IPS-20b (cell line): Measurements from ENCODE around the gene P2RX3.
A peak's percentile ranks its signal among the peaks of the same experiment; 100 is the strongest.

Experiments
- H3K27ac ChIP-seq: one replicate; pipeline ENCODE4 v1.5.1; 2013; ENCODE audit warnings: low read length
- H3K27me3 ChIP-seq: 2 replicates; pipeline ENCODE4 v1.6.1; 2013; ENCODE audit warnings: mild to moderate bottlenecking, low read length, inconsistent platforms; ENCODE audit not compliant: insufficient read depth
- H3K36me3 ChIP-seq: 2 replicates; pipeline ENCODE4 v1.6.1; 2013; ENCODE audit warnings: low read depth, mild to moderate bottlenecking, inconsistent platforms, low read length, moderate library complexity; ENCODE audit not compliant: insufficient read depth
- H3K4me1 ChIP-seq: 2 replicates; pipeline ENCODE4 v1.6.1; 2013; ENCODE audit warnings: mild to moderate bottlenecking, control low read depth, inconsistent platforms, low read length, moderate library complexity; ENCODE audit not compliant: insufficient read depth
- H3K4me3 ChIP-seq: 2 replicates; pipeline ENCODE4 v1.5.1; 2013; ENCODE audit warnings: mild to moderate bottlenecking, low read length, inconsistent platforms
- H3K9ac ChIP-seq: 2 replicates; pipeline ENCODE4 v1.6.1; 2013; ENCODE audit warnings: low read depth, mild to moderate bottlenecking, inconsistent platforms, low read length, moderate library complexity
- H3K9me3 ChIP-seq: 2 replicates; pipeline ENCODE4 v1.6.1; 2013; ENCODE audit warnings: mild to moderate bottlenecking, low read depth, low read length, inconsistent platforms; ENCODE audit not compliant: insufficient read depth

Gene P2RX3

DNA sequence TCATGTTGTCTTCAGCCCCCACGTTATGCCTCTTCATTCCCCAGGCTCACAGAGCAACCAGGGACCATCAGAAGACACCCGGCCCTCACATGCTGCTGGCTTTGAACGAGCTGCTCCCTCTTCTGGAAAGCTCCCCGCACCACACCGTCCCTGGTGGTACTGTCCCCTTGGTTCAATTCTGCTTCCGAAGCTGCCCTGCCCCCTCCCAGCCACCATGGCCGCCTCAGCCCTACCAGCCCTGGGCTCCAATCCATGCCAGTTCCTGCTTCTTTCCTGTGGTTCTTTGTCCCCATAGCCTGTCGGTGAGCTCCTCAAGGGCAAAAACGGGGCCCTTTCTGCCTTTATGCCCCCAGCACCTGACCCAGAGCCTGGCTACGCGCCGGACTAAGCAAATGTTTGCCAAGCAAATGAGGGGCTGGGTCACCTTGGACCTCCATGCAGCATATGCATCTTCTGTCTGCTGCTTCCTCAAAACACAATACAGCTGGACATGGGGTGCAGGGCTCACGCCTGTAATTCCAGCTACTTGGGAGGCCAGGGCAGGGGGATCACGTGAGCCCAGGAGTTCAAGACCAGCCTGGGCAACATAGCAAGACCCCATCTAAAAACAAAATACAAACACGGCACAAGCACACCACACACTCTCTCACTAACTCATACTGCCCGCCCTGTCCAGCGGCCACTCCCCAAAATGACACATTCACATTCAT, 34.7 kb upstream of the P2RX3 start:
- Histone ChIP-seq H3K27ac (no peak overlapping the region), H3K4me1 (no peaks in the 10 kb centered on the region), H3K9me3 (peaks cover 5% of the 10 kb centered on the region), H3K36me3 (peaks cover 78% of the 10 kb centered on the region), H3K4me3 (no peak overlapping the region), H3K9ac (no peak overlapping the region), H3K27me3 (no peaks in the 10 kb centered on the region)

DNA sequence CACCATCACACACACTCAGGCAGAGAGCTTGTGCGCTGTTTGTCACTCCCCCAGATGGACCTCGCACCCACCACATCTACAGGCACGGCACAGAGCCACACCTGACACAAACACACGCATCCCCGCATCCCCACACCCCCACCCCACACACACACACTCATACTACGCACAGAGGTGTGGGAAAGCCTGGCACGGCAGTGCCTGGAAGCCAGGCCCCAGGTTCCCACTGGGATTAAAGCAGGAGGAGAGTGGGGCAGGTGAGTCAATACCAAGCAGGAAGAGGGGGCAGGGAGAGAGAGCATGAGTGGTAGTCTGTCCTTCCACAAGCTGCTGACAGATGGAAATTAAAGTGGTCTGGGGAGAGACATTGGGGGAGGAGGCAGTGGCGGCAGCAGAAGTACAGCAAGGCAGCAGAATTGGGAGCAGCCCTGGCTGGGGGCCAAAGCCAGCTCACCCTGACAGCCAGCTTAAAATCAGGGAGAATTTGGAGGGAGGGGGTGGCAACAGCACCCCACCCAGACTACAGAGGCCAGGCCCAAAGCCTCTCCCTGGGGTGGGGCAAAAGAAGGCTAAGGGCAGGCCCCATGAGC, 34.1 kb upstream of the P2RX3 start:
- H3K9ac ChIP-seq: no peak overlapping the region
- peaks cover 78% of the 10 kb centered on the region for H3K36me3 ChIP-seq

GRCh38 chr11:57305523-57305922, 32.6 kb upstream of the P2RX3 start:
- peaks cover 5% of the 10 kb centered on the region; the same call in 1 of the 2 replicates for H3K9me3 ChIP-seq
- H3K27me3 ChIP-seq: no peaks in the 10 kb centered on the region
- no peak overlapping the region for H3K4me3 ChIP-seq
- H3K27ac ChIP-seq: no peak overlapping the region
- no peak overlapping the region for H3K9ac ChIP-seq
- H3K4me1 ChIP-seq: peaks cover under 1% of the 10 kb centered on the region; the same call in 1 of the 2 replicates
- H3K36me3 ChIP-seq: peaks cover 78% of the 10 kb centered on the region

More for the DNA sequence above, 34.1 kb upstream of the P2RX3 start:
- H3K9me3 ChIP-seq: peaks cover 5% of the 10 kb centered on the region
- no peaks in the 10 kb centered on the region for H3K27me3 ChIP-seq
- no peak overlapping the region for H3K27ac ChIP-seq
- no peaks in the 10 kb centered on the region for H3K4me1 ChIP-seq
- no peak overlapping the region for H3K4me3 ChIP-seq

DNA sequence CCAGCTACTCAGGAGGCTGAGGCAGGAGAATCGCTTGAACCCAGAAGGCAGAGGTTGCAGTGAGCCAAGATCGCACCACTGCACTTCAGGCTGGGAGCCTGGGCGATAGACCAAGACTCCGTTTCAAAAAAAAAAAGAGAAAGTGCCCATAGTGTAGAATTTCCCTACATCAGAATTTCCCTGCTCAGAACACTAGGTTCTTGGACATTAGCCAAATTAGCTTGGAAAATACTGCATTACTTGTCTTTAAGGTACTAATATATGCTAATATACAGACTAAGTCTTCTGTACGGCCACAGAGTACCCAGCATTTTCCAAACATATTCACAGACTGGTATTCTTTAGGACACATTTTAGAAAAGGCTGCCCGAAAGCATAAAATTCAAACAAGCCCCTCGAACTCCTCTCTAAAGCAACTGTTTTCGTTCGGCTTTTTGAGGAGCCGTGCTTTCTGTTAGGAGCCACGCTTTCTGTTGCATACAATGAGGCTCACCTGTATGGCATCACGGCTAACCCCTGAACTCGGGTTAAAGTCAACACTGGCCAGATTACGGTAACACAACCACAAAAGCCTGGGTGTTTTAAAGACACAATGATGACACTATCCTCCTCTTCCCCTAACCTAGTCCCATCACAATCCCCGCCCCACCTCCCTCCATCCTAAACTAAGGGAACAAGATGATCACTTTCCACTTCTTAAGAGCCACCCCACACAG, 31.8 kb upstream of the P2RX3 start:
- H3K27ac ChIP-seq: no peak overlapping the region
- peaks cover 75% of the 10 kb centered on the region for H3K36me3 ChIP-seq
- H3K9ac ChIP-seq: no peak overlapping the region

GRCh38 chr11:57306940-57307565, 31.1 kb upstream of the P2RX3 start:
- Histone ChIP-seq H3K27me3 (no peaks in the 10 kb centered on the region), H3K36me3 (peaks cover 71% of the 10 kb centered on the region), H3K9ac (no peak overlapping the region), H3K4me1 (peaks cover 7% of the 10 kb centered on the region; the same call in 1 of the 2 replicates), H3K27ac (no peak overlapping the region), H3K9me3 (no peaks in the 10 kb centered on the region), H3K4me3 (no peak overlapping the region)

More for the DNA sequence above, 31.8 kb upstream of the P2RX3 start:
- H3K4me3 ChIP-seq: no peak overlapping the region
- no peaks in the 10 kb centered on the region for H3K27me3 ChIP-seq
- no peaks in the 10 kb centered on the region for H3K9me3 ChIP-seq
- peaks cover 7% of the 10 kb centered on the region; the same call in 1 of the 2 replicates for H3K4me1 ChIP-seq

- Histone ChIP-seq H3K36me3 (peaks cover 71% of the 10 kb centered on the region), H3K27me3 (no peaks in the 10 kb centered on the region), H3K4me3 (no peak overlapping the region), H3K27ac (no peak overlapping the region), H3K9me3 (no peaks in the 10 kb centered on the region), H3K4me1 (peaks cover 7% of the 10 kb centered on the region; the same call in 1 of the 2 replicates), H3K9ac (no peak overlapping the region)
These were observed 30.4 kb upstream of the P2RX3 start for GRCh38 chr11:57307666-57308270.

DNA sequence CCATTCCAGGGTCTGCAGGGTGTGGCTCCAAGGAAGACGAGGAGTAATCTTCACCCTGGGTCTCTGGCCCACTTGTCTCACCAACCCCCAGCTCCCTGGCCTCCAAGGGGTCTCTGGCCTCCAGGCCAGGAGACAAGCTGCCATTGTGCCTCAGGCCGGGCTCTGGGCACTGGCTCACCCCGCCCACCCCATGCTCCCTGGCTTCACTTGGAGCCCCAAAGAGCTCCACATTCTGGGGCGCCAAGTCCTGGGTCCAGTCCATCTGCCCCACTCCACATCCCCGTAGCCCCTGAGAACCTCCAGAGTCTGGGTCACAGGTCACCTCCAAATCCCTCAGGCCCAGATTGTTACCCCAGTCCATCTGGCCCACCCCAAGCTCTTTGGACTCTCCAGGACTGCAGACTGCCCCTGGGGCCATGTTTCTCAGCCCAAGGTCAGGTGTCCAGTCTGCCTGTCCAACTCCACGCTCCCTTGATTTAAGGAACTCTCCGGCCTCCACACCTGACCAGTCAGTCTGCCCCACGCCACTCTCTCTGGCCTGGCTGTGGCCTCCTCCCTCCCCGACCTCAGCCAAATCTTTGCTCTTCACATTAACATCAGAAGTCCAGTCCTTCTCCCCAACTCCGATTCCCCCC, 29.6 kb upstream of the P2RX3 start:
- no peak overlapping the region for H3K27ac ChIP-seq
- H3K4me3 ChIP-seq: no peak overlapping the region
- H3K36me3 ChIP-seq: peaks cover 71% of the 10 kb centered on the region
- no peak overlapping the region for H3K9ac ChIP-seq
- no peaks in the 10 kb centered on the region for H3K27me3 ChIP-seq
- peaks cover 7% of the 10 kb centered on the region; the same call in 1 of the 2 replicates for H3K4me1 ChIP-seq
- no peaks in the 10 kb centered on the region for H3K9me3 ChIP-seq

DNA sequence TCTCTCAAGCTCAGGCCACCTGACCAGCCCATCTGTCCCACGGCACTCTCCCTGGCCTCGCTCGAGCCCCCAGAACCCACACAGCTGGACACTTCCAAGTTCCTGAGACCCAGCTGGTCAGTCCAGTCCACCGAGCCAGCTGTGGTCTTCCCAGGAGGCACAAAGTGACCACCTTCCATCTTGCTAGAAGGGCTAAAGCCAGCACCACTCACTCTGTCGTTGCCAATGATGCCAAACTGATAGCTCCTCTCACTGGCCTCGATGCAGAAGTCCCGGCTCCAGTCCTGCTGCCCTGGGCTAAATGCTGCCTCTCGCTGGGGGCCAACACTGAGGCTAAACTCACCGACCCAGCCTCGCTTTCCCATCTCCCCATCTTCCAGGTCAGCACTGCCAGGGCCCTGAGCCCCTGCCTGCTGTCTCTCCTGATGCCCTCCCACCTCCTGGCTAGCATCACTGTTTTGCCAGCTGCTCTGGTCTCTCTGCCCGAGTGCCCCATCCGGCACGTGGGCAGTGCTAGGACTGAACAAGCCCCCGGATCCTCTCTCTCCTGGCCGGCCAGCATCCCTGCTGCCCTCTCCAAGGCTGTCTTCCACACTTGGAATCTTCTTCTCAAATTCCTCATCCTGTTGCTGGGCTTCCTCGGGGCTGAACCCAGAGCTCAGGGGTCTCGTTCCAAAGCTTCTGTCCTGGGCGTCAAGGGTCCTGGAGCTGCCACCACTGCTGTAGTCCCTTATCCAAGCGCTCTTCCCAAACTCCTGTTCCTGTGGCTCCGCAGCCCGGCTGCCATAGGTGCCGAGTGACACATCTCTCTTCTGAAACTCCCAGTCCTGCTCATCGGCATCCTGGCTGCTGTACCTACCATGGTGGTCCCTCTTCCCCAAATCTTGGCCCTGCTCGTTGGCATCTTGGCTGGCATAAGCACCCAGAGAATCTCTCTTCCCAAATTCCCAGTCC, 28.8 kb upstream of the P2RX3 start:
- Histone ChIP-seq H3K4me1 (peaks cover 10% of the 10 kb centered on the region; the same call in 1 of the 2 replicates), H3K4me3 (no peak overlapping the region), H3K27me3 (no peaks in the 10 kb centered on the region), H3K27ac (no peak overlapping the region), H3K9me3 (no peaks in the 10 kb centered on the region), H3K36me3 (peaks cover 77% of the 10 kb centered on the region), H3K9ac (no peak overlapping the region)

DNA sequence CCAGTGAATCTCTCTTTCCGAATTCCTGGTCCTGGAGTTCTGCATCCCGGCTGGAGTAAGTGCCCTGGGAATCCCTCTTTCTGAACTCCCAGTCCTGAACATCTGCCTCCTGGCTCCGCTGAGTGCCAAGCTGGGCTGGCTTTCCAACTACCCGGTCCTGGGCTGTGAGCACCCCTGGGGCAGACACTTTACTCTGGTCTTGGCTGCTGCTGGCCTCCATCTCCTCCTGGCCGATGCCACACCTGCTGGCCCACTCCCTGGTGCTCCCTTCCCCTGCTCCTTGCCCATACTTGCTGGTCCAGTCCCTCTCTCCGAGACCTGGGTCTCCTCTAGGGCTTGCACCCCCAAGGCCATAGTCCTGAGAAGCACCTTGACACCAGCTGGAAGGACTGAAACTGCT, 28.1 kb upstream of the P2RX3 start:
- peaks cover 84% of the 10 kb centered on the region for H3K36me3 ChIP-seq
- no peak overlapping the region for H3K9ac ChIP-seq
- peaks cover 13% of the 10 kb centered on the region; the same call in 1 of the 2 replicates for H3K4me1 ChIP-seq
- no peak overlapping the region for H3K4me3 ChIP-seq
- no peaks in the 10 kb centered on the region for H3K9me3 ChIP-seq
- no peak overlapping the region for H3K27ac ChIP-seq
- no peaks in the 10 kb centered on the region for H3K27me3 ChIP-seq

DNA sequence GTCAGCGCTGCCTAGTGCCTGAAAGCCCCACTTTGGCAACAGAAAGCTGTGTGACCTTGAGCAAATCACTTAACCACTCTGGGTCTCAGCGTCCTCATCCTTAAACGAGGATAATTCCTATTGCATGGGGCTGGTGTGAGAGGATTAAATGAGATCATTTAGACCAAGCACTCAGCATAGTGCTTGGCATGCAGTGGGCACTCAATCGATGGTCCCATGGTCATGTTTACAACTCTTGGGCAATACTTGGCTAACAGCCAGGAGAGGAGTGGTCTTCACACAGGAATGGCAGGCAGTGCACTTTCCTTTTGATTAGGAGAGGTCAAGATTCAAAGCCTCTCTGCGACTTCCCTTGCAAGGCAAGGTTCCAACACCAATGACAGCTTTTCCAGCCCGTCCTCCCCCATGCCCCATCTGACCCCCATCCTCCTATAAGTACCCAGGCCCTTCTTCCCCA, 27.5 kb upstream of the P2RX3 start:
- H3K36me3 ChIP-seq: peaks cover 85% of the 10 kb centered on the region
- H3K4me3 ChIP-seq: peak overlapping the region; percentile 59
- peaks cover 15% of the 10 kb centered on the region; the same call in 1 of the 2 replicates for H3K4me1 ChIP-seq
- no peak overlapping the region for H3K27ac ChIP-seq
- no peaks in the 10 kb centered on the region for H3K27me3 ChIP-seq
- H3K9me3 ChIP-seq: no peaks in the 10 kb centered on the region
- H3K9ac ChIP-seq: peak overlapping the region; percentile 60; the same call in 1 of the 2 replicates
